ENCODE measurements around the gene BTN1A1. TPM values are rescaled to one million over a fixed set of nuclear protein-coding genes. Genes with fewer than 3 reads are reported as not detected.
A peak's percentile ranks its signal among the peaks of the same experiment; 100 is the strongest.

The BTN1A1 gene
- total and polyA plus RNA-seq, 9 of the 15 experiments (the other 6 are each of a cell fraction or from before 2014, with no cell fraction given): 0.01 to 0.15 (median 0.06) TPM; not detected in 4

DNA sequence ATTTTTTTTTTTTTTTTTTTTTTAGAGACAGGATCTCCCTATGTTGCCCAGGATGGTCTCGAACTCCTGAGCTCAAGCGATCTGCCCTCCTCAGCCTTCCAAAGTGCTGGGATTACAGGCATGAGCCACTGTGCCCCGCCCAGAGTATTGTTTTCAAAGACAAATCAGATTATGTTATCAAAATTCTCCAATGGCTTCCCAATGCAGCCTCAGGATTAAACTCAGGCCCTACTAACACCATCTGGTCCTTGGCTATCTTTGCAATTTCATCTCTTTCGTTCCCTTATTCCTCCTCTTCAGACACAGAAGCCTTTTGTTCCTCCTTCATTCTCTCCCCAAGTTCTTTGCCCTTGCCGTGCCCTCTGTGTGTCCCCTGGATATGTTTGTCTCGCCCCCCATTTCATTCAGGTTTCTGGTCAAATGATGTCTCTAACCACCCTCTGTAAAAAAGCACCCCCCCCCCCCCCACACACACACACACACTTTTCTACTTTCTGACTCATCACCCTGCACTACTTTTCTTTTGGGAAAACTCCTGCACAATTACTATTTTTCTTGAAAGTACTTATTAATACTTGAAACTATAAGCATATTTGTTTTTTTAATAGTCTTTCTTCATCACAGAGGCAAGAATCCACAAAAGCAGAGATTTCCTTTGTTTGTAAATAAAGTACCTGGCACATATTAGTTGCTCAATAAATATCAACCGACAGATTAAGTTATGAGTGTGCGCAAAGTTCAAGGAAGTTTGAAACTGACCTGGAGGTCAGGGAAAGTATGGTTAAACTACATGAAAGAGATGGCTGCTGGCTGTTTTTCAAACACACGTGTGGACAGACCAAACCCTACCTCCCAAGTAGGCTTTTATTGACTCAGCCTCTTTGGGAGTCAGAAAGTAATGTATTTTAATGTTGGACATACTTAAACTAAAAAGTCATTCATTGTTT lies 16.7 kb downstream of the BTN1A1 start (continued):
- TF ChIP-seq, protein P1, sequence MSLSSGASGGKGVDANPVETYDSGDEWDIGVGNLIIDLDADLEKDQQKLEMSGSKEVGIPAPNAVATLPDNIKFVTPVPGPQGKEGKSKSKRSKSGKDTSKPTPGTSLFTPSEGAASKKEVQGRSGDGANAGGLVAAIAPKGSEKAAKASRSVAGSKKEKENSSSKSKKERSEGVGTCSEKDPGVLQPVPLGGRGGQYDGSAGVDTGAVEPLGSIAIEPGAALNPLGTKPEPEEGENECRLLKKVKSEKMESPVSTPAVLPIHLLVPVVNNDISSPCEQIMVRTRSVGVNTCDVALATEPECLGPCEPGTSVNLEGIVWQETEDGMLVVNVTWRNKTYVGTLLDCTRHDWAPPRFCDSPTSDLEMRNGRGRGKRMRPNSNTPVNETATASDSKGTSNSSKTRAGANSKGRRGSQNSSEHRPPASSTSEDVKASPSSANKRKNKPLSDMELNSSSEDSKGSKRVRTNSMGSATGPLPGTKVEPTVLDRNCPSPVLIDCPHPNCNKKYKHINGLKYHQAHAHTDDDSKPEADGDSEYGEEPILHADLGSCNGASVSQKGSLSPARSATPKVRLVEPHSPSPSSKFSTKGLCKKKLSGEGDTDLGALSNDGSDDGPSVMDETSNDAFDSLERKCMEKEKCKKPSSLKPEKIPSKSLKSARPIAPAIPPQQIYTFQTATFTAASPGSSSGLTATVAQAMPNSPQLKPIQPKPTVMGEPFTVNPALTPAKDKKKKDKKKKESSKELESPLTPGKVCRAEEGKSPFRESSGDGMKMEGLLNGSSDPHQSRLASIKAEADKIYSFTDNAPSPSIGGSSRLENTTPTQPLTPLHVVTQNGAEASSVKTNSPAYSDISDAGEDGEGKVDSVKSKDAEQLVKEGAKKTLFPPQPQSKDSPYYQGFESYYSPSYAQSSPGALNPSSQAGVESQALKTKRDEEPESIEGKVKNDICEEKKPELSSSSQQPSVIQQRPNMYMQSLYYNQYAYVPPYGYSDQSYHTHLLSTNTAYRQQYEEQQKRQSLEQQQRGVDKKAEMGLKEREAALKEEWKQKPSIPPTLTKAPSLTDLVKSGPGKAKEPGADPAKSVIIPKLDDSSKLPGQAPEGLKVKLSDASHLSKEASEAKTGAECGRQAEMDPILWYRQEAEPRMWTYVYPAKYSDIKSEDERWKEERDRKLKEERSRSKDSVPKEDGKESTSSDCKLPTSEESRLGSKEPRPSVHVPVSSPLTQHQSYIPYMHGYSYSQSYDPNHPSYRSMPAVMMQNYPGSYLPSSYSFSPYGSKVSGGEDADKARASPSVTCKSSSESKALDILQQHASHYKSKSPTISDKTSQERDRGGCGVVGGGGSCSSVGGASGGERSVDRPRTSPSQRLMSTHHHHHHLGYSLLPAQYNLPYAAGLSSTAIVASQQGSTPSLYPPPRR (CRISPR knock-in tag; IDR thresholded peaks at IDR 0.05; ENCODE audit: borderline replicate concordance): no peak
- peak; percentile 38; the same call in 1 of the 2 replicates for TF ChIP-seq GTF2E2 (tag; IDR thresholded peaks at IDR 0.05)
- TF ChIP-seq THAP12 (CRISPR knock-in tag; IDR thresholded peaks at IDR 0.05): no peak
